T-helper 2 cell treated with Interferon-gamma antibody and Interleukin-4, amounts not matched to agents 5 μg/mL and 100 μg/mL, for 36 hours (primary cell): Measurements from ENCODE around the gene BCLAF3.

Experiments used
- DNase-seq: peaks from one replicate; pipeline ENCODE4 v3.0.0; 2021; ENCODE audit warnings: low spot score
- H3K27ac Mint-ChIP-seq: one replicate; pipeline ENCODE4 v1.8.0; 2021; ENCODE audit warnings: mild to moderate bottlenecking, mixed read lengths
- H3K27me3 Mint-ChIP-seq: one replicate; pipeline ENCODE4 v1.8.0; 2021; ENCODE audit warnings: low read depth, mixed read lengths
- H3K36me3 Mint-ChIP-seq: one replicate; pipeline ENCODE4 v1.8.0; 2021; ENCODE audit warnings: low read depth, mixed read lengths
- H3K4me1 Mint-ChIP-seq: one replicate; pipeline ENCODE4 v1.8.0; 2021; ENCODE audit warnings: low read depth, mixed read lengths
- H3K4me3 Mint-ChIP-seq: one replicate; pipeline ENCODE4 v1.8.0; 2022; ENCODE audit warnings: mild to moderate bottlenecking, moderate library complexity, mixed read lengths
- H3K9me3 Mint-ChIP-seq: one replicate; pipeline ENCODE4 v1.8.0; 2021; ENCODE audit warnings: mixed read lengths

The BCLAF3 gene

GRCh38 chrX:19956306-19956705 is 34.6 kb downstream of the BCLAF3 start:
- H3K4me3 Mint-ChIP-seq, result no peak overlapping the region
- peaks cover 10% of the 10 kb centered on the region for H3K36me3 Mint-ChIP-seq
- H3K27me3 Mint-ChIP-seq, result no peaks in the 10 kb centered on the region

GRCh38 chrX:19955306-19955705 is 35.6 kb downstream of the BCLAF3 start:
- no peak overlapping the region for H3K27ac Mint-ChIP-seq
- H3K36me3 Mint-ChIP-seq, result peaks cover 10% of the 10 kb centered on the region
- no peak overlapping the region for H3K4me3 Mint-ChIP-seq
- no peaks in the 10 kb centered on the region for H3K4me1 Mint-ChIP-seq
- no peaks in the 10 kb centered on the region for H3K9me3 Mint-ChIP-seq
- no peaks in the 10 kb centered on the region for H3K27me3 Mint-ChIP-seq
- DNase-seq, result no peak

More at GRCh38 chrX:19956306-19956705, 34.6 kb downstream of the BCLAF3 start:
- no peaks in the 10 kb centered on the region for H3K4me1 Mint-ChIP-seq
- DNase-seq, result no peak
- no peak overlapping the region for H3K27ac Mint-ChIP-seq
- H3K9me3 Mint-ChIP-seq, result no peaks in the 10 kb centered on the region

- Mint-ChIP-seq H3K36me3 (peaks cover 14% of the 10 kb centered on the region), H3K27ac (no peak overlapping the region), H3K27me3 (no peaks in the 10 kb centered on the region), H3K9me3 (no peaks in the 10 kb centered on the region), H3K4me1 (no peaks in the 10 kb centered on the region), H3K4me3 (no peak overlapping the region)
- DNase-seq, result no peak
Measured at GRCh38 chrX:19954335-19955096, 36.3 kb downstream of the BCLAF3 start.

GRCh38 chrX:19953145-19953544 is 37.7 kb downstream of the BCLAF3 start:
- DNase-seq, result no peak
- Mint-ChIP-seq H3K27me3 (no peaks in the 10 kb centered on the region), H3K36me3 (peaks cover 19% of the 10 kb centered on the region), H3K4me1 (no peaks in the 10 kb centered on the region), H3K4me3 (no peak overlapping the region), H3K27ac (no peak overlapping the region), H3K9me3 (no peaks in the 10 kb centered on the region)

GRCh38 chrX:19949340-19949739 is 41.5 kb downstream of the BCLAF3 start:
- Mint-ChIP-seq H3K4me1 (no peaks in the 10 kb centered on the region), H3K4me3 (no peak overlapping the region), H3K27ac (no peak overlapping the region), H3K27me3 (no peaks in the 10 kb centered on the region), H3K9me3 (no peaks in the 10 kb centered on the region), H3K36me3 (peaks cover 28% of the 10 kb centered on the region)
- DNase-seq, result no peak

GRCh38 chrX:19947612-19948011 is 43.2 kb downstream of the BCLAF3 start:
- peaks cover 26% of the 10 kb centered on the region for H3K36me3 Mint-ChIP-seq
- no peaks in the 10 kb centered on the region for H3K4me1 Mint-ChIP-seq
- H3K4me3 Mint-ChIP-seq, result no peak overlapping the region
- no peaks in the 10 kb centered on the region for H3K9me3 Mint-ChIP-seq
- DNase-seq, result no peak
- H3K27ac Mint-ChIP-seq, result no peak overlapping the region
- H3K27me3 Mint-ChIP-seq, result no peaks in the 10 kb centered on the region
